Measurements from ENCODE around the gene TMEM89.

GRCh38 chr3:48601622-48601994 is 20.0 kb downstream of the TMEM89 start:
- TF ChIP-seq CTCF (conservative IDR thresholded peaks at IDR 0.05; ENCODE audit: low read depth in 2 of 2) (no peak), EZH2 (IDR thresholded peaks at IDR 0.05; ENCODE audit: low read depth, unreplicated experiment) (no peak), REST (IDR thresholded peaks at IDR 0.05; ENCODE audit: unreplicated experiment) (no peak), POLR2AphosphoS5 (IDR thresholded peaks at IDR 0.05; ENCODE audit: low read depth) (no peak), NANOG (IDR thresholded peaks at IDR 0.05; ENCODE audit: borderline replicate concordance) (no peak), EZH2phosphoT487 (IDR thresholded peaks at IDR 0.05; ENCODE audit: unreplicated experiment) (no peak), ZNF114 (CRISPR knock-in tag; IDR thresholded peaks at IDR 0.05) (no peak), CREB1 (CRISPR knock-in tag; IDR thresholded peaks at IDR 0.05; ENCODE audit: low read depth) (no peak), JUNB (IDR thresholded peaks at IDR 0.05; ENCODE audit: unreplicated experiment) (no peak), ETS1 (IDR thresholded peaks at IDR 0.05) (no peak), ZNF331 (CRISPR knock-in tag; IDR thresholded peaks at IDR 0.05; ENCODE audit: low read depth) (no peak), STAT1 (IDR thresholded peaks at IDR 0.05; ENCODE audit: unreplicated experiment) (no peak)

Measured in GM23338 (cell line).